Breast epithelium (tissue), 4 donors: ENCODE measurements around the gene MAJIN. TPM values are rescaled to one million over a fixed set of nuclear protein-coding genes. Genes with fewer than 3 reads are reported as not detected.

Experiments used
- DNase-seq, 2 donors: peaks; one replicate each; pipeline ENCODE4 v3.0.0-alpha.2; 2019; ENCODE audit warnings: low spot score in 2 of 2
- H3K27ac ChIP-seq, 2 donors: fragments of 200-600 bp; sonication (generic) in 1 of 2; one replicate each; pipeline ENCODE4 v1.5.1; 2016 to 2019; ENCODE audit warnings: mild to moderate bottlenecking in 1 of 2
- H3K27me3 ChIP-seq, 2 donors: fragments of 200-600 bp; sonication (generic) in 1 of 2; one replicate each; pipeline versions ENCODE4 v1.5.1 to v1.6.0; 2017 to 2019; ENCODE audit warnings: control low read depth in 1 of 2, mild to moderate bottlenecking in 1 of 2
- H3K36me3 ChIP-seq: fragments of 200-600 bp; one replicate; pipeline ENCODE4 v1.5.1; 2019
- H3K4me1 ChIP-seq, 2 donors: fragments of 200-600 bp; sonication (generic); one replicate each; pipeline ENCODE4 v1.5.1; 2016 to 2019; ENCODE audit warnings: control low read depth in 1 of 2
- H3K4me3 ChIP-seq, 3 donors: fragments of 200-600 bp; sonication (generic); 1 replicate in 2 of 3; 2 replicates in 1 of 3; pipeline ENCODE4 v1.5.1; 2016 to 2019; ENCODE audit warnings: mild to moderate bottlenecking in 3 of 3, moderate library complexity in 2 of 3
- H3K9me3 ChIP-seq, 2 donors: fragments of 200-600 bp; sonication (generic) in 1 of 2; one replicate each; pipeline ENCODE4 v1.5.1; 2016 to 2019; ENCODE audit warnings: control low read depth in 1 of 2
- POLR2A ChIP-seq: fragments of 450-650 bp; IDR thresholded peaks from one replicate; pipeline ENCODE4 v1.6.1; 2016; ENCODE audit warnings: antibody characterized with exemption, mild to moderate bottlenecking, moderate library complexity
- POLR2AphosphoS5 ChIP-seq, 3 donors: sonication (generic); formaldehyde crosslinking; IDR thresholded peaks; one replicate each; pipeline ENCODE4 v1.6.1; 2017; ENCODE audit warnings: antibody characterized with exemption in 3 of 3
- intact Hi-C: fragments of 100-400 bp; cut with DNase I; formaldehyde crosslinking; loops from one replicate; pipeline ENCODE4 v1.15.1; 2023; ENCODE audit warnings: low total_unique reads
- total RNA-seq, 3 donors: library from RNA; depleted of rRNA; stranded (reverse); fragments of >200 nt; gene quantifications; one replicate each; pipeline ENCODE4 v1.1.0, GENCODE V29; 2016
- TF ChIP-seq, protein P1 (sequence below), 3 donors: fragments of 450-650 bp; IDR thresholded peaks; one replicate each; pipeline ENCODE4 v1.5.1; 2016 to 2017; ENCODE audit warnings: antibody characterized with exemption in 3 of 3, mild to moderate bottlenecking in 3 of 3, moderate library complexity in 3 of 3

The MAJIN gene
- total RNA-seq, 3 donors from 2014 or later: not detected

DNA sequence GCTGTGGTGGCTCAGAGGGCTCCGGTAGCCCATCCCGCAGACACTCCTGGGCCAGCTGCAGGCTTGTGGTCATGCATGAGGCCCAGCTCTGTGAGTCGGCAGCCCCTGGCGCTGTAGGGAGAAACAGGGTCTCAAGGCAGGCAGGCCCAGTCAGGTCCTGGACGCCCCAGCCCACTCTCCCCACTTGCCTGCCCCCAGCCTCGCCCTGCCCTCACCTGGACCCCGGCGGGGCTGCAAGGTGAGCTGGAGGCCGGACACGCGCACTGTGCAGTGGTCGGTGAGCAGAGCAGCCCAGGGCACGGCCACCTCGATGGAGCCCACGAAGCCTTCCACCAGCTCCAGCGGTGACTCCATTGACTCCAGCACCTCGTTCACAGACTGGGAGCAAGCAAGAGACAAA, 57.8 kb downstream of the MAJIN start:
- Histone ChIP-seq H3K4me1 (peaks cover 0 to 9% of the 10 kb centered on the region in 2 donors), H3K36me3 (peaks cover 13% of the 10 kb centered on the region), H3K27me3 (no peaks in the 10 kb centered on the region), H3K27ac (no peak overlapping the region), H3K9me3 (no peaks in the 10 kb centered on the region), H3K4me3 (no peak overlapping the region)
- no peak for DNase-seq
- TF ChIP-seq POLR2AphosphoS5 (IDR thresholded peaks at IDR 0.05) (no peak), POLR2A (no peak)
- TF ChIP-seq, protein P1, sequence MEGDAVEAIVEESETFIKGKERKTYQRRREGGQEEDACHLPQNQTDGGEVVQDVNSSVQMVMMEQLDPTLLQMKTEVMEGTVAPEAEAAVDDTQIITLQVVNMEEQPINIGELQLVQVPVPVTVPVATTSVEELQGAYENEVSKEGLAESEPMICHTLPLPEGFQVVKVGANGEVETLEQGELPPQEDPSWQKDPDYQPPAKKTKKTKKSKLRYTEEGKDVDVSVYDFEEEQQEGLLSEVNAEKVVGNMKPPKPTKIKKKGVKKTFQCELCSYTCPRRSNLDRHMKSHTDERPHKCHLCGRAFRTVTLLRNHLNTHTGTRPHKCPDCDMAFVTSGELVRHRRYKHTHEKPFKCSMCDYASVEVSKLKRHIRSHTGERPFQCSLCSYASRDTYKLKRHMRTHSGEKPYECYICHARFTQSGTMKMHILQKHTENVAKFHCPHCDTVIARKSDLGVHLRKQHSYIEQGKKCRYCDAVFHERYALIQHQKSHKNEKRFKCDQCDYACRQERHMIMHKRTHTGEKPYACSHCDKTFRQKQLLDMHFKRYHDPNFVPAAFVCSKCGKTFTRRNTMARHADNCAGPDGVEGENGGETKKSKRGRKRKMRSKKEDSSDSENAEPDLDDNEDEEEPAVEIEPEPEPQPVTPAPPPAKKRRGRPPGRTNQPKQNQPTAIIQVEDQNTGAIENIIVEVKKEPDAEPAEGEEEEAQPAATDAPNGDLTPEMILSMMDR (IDR thresholded peaks at IDR 0.05): no peak
- intact Hi-C loops: no loop called here

DNA sequence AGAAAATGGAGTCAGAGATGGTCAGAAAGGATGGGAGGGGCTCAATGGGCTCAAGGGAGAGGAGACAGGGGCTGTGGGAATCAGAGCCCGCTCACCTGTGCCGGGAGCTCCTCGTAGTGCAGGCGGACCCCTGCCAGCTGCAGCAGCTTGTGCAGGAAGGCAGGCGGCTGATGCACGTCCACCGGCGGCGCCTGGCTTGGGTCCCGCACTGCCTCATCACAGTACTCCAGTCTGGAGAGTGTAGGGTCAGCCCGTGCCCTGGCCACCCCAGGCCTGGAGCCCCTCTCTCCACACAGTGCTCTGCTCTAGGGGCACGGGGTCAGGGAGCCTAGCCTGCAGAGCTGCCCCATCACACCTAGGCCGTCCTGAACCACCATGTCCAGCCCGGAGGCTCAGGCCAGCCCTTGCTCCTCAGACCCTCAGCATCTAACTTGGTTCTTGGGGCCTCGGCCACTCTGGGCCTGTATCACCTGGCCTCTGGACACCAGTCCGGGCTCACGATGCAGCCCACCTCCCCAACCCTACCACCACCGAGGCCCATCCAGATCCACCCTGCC, 58.7 kb downstream of the MAJIN start:
- no peak for DNase-seq
- no peaks in the 10 kb centered on the region for H3K27me3 ChIP-seq
- H3K4me3 ChIP-seq: no peak overlapping the region
- peaks cover 0 to 6% of the 10 kb centered on the region in 2 donors for H3K4me1 ChIP-seq
- no peak for TF ChIP-seq POLR2A
- TF ChIP-seq, protein P1 (IDR thresholded peaks at IDR 0.05): no peak
- TF ChIP-seq POLR2AphosphoS5 (IDR thresholded peaks at IDR 0.05): no peak
- no peak overlapping the region for H3K27ac ChIP-seq
- H3K9me3 ChIP-seq: no peaks in the 10 kb centered on the region
- intact Hi-C loops: loop anchor here (2.0 kb wide), 1 partner anchor 56 kb away; no protein-coding TSS in a partner anchor
- H3K36me3 ChIP-seq: peaks cover 17% of the 10 kb centered on the region

DNA sequence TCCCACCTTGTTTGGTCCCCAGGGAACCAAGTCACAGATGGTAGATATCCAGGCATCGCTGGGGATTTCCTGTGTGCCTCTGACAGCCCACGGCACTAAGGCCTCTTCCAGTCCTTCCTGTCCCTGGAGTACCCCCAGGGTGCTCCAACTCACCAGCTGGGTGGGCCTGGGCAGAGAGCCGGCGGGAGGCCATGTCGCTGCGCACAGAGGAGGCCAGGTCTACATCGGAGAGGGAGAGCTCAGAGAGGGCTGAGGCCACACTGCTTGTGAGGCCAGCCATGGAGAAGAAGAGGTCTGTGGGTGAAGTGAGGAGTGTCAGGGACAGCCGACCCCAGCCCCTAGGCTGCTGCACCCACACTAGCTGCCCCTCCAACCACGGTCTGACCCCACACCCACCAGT, 60.2 kb downstream of the MAJIN start:
- TF ChIP-seq, protein P1 (IDR thresholded peaks at IDR 0.05): no peak
- TF ChIP-seq POLR2A (no peak), POLR2AphosphoS5 (IDR thresholded peaks at IDR 0.05) (no peak)
- intact Hi-C loops: loop anchor here (2.0 kb wide), 1 partner anchor 57 kb away; no protein-coding TSS in a partner anchor
- DNase-seq: no peak
- Histone ChIP-seq H3K9me3 (no peaks in the 10 kb centered on the region), H3K36me3 (peaks cover 17% of the 10 kb centered on the region), H3K4me3 (no peak overlapping the region), H3K27ac (no peak overlapping the region), H3K4me1 (peaks cover 0 to 3% of the 10 kb centered on the region in 2 donors), H3K27me3 (no peaks in the 10 kb centered on the region)

DNA sequence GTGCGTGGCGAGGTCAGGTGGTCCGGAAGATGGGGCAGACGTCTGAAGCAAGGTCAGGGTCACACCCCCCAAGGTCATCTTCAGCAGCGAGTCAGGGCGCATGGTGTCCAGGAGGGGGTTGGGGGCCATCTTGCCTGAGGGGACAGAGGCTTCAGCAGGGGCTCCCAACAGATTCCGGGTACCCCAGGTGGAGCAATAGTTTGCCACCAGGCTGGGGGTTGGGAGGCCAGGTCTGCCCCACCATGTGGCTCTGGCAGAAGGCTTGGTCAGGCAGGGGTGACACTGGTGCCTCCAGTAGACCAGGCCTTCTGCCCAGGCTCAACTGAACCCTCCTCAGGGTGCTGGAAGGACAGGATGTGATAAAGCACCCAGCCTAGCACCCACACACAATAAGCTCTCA, 60.8 kb downstream of the MAJIN start:
- no peak overlapping the region for H3K4me3 ChIP-seq
- H3K27me3 ChIP-seq: no peaks in the 10 kb centered on the region
- H3K36me3 ChIP-seq: peaks cover 19% of the 10 kb centered on the region
- no peak overlapping the region for H3K27ac ChIP-seq
- H3K9me3 ChIP-seq: no peaks in the 10 kb centered on the region
- intact Hi-C loops: no loop called here
- DNase-seq: no peak
- H3K4me1 ChIP-seq: peaks cover 0 to 3% of the 10 kb centered on the region in 2 donors
- TF ChIP-seq POLR2A: no peak
- no peak for TF ChIP-seq POLR2AphosphoS5 (IDR thresholded peaks at IDR 0.05)
- TF ChIP-seq, protein P1 (IDR thresholded peaks at IDR 0.05): no peak

DNA sequence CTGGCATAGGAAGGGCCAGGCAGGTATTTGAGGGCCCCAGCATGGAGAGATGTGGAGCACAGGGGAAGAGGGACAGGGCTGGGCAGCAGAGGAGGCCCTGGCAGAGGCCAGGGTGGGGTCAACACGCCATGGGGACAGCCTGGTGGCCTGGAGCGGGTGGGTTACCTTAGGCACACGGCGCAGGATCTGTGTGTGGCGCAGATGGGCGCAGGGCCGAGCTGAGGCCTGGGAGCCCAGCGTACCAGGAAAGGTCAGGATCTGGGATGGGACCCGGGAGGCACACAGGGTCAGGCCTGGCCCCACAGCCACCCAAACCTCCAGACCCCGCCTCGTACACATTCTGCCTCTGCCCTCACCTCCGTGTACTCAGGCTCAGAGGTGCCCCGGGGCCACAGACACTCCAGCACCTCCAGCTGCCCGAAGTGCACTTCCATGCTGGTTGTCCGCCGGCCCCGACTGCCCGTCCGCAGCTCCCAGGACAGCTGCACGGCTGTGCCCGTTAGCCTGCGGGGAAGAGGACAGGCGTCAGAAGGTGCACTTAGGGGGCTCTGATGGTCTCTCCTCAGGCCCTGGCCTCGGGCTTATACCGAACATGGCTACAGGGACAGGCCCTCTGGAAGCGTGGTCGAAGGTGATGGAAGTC, 61.3 kb downstream of the MAJIN start:
- no peak for DNase-seq
- Histone ChIP-seq H3K4me1 (peaks cover 0 to under 1% of the 10 kb centered on the region in 2 donors), H3K36me3 (peaks cover 22% of the 10 kb centered on the region), H3K27me3 (no peaks in the 10 kb centered on the region), H3K9me3 (no peaks in the 10 kb centered on the region), H3K27ac (no peak overlapping the region), H3K4me3 (no peak overlapping the region)
- intact Hi-C loops: no loop called here
- TF ChIP-seq, protein P1 (IDR thresholded peaks at IDR 0.05): no peak
- TF ChIP-seq POLR2A (no peak), POLR2AphosphoS5 (IDR thresholded peaks at IDR 0.05) (no peak)
